HT-29 (cell line): Measurements from ENCODE around the gene CDH12. TPM values are rescaled to one million over a fixed set of nuclear protein-coding genes. Genes with fewer than 3 reads are reported as not detected.
"Not testable (repeated sequence)": the region's sequence is repeated elsewhere in the genome, so short reads cannot be mapped to it uniquely, and the experiment has no call there.

Source experiments
- DNase-seq: peaks from one replicate; pipeline ENCODE4 v3.0.0-alpha.2; 2015; ENCODE audit warnings: low spot score
- total RNA-seq: library from RNA; depleted of rRNA; stranded (reverse); fragments of >200 nt; shearing (Covaris generic); gene quantifications from 2 replicates; pipeline ENCODE4 v1.2.3, GENCODE V29; 2014

The CDH12 gene
- total RNA-seq, 1 experiment from 2014 or later = not detected

GRCh38 chr5:22306011-22306410 lies 547.1 kb downstream of the CDH12 start:
- DNase-seq = no peak

- no peak for DNase-seq
Measured at GRCh38 chr5:22295832-22296231, 557.3 kb downstream of the CDH12 start.

- DNase-seq = no peak
Measured at GRCh38 chr5:22293147-22293546, 560.0 kb downstream of the CDH12 start.

- no peak for DNase-seq
Measured at GRCh38 chr5:22278164-22278563, 575.0 kb downstream of the CDH12 start.

GRCh38 chr5:22277006-22277405 lies 576.1 kb downstream of the CDH12 start:
- DNase-seq = no peak

- DNase-seq = not testable (repeated sequence)
Measured at GRCh38 chr5:22265855-22266254, 587.3 kb downstream of the CDH12 start.

- no peak for DNase-seq
Measured at GRCh38 chr5:22258139-22258538, 595.0 kb downstream of the CDH12 start.

- DNase-seq = no peak
Measured at GRCh38 chr5:22250528-22250927, 602.6 kb downstream of the CDH12 start.

GRCh38 chr5:22249209-22249729 lies 603.9 kb downstream of the CDH12 start:
- DNase-seq = no peak

- no peak for DNase-seq
Measured at GRCh38 chr5:22245770-22246169, 607.4 kb downstream of the CDH12 start.

GRCh38 chr5:22242532-22242931 lies 610.6 kb downstream of the CDH12 start:
- DNase-seq = peak; percentile 18

- no peak for DNase-seq
Measured at GRCh38 chr5:22238047-22238446, 615.1 kb downstream of the CDH12 start.

GRCh38 chr5:22226423-22226822 lies 626.7 kb downstream of the CDH12 start:
- no peak for DNase-seq

- no peak for DNase-seq
Measured at GRCh38 chr5:22223079-22223478, 630.1 kb downstream of the CDH12 start.

- DNase-seq = peak; percentile 24
Measured at GRCh38 chr5:22213703-22214495, 639.2 kb downstream of the CDH12 start.

GRCh38 chr5:22212254-22212991 lies 640.7 kb downstream of the CDH12 start:
- DNase-seq = not testable (repeated sequence)

GRCh38 chr5:22208463-22208862 lies 644.7 kb downstream of the CDH12 start:
- not testable (repeated sequence) for DNase-seq

GRCh38 chr5:22188651-22189050 lies 664.5 kb downstream of the CDH12 start:
- not testable (repeated sequence) for DNase-seq

- DNase-seq = not testable (repeated sequence)
Measured at GRCh38 chr5:22187632-22188228, 665.4 kb downstream of the CDH12 start.

GRCh38 chr5:22169226-22169625 lies 683.9 kb downstream of the CDH12 start:
- not testable (repeated sequence) for DNase-seq

- not testable (repeated sequence) for DNase-seq
Measured at GRCh38 chr5:22168704-22169103, 684.4 kb downstream of the CDH12 start.

GRCh38 chr5:22165931-22166330 lies 687.2 kb downstream of the CDH12 start:
- DNase-seq = not testable (repeated sequence)
